GM23248 (cell line): ENCODE measurements around the gene SERINC3. TPM values are rescaled to one million over a fixed set of nuclear protein-coding genes. Genes with fewer than 3 reads are reported as not detected.

Experiments
- DNase-seq: peaks from one replicate; pipeline ENCODE4 v3.0.0-alpha.2; 2015
- H2AFZ ChIP-seq: fragments of 200-600 bp; sonication (generic); 2 replicates; pipeline ENCODE4 v1.6.1; 2016; ENCODE audit warnings: antibody characterized with exemption
- H3F3A ChIP-seq: fragments of 200-600 bp; sonication (generic); 2 replicates; pipeline ENCODE4 v1.6.1; 2016; ENCODE audit warnings: mild to moderate bottlenecking, antibody characterized with exemption, mixed run types; ENCODE audit not compliant: insufficient read depth
- H3K27ac ChIP-seq: fragments of 200-600 bp; sonication (generic); 2 replicates; pipeline ENCODE4 v1.5.1; 2016; ENCODE audit warnings: mild to moderate bottlenecking
- H3K27me3 ChIP-seq: fragments of 200-600 bp; sonication (generic); replicated peaks from 2 replicates; pipeline ENCODE4 v1.6.1; 2016; ENCODE audit warnings: mild to moderate bottlenecking; ENCODE audit not compliant: insufficient read depth
- H3K36me3 ChIP-seq: fragments of 200-600 bp; sonication (generic); 2 replicates; pipeline ENCODE4 v1.6.1; 2016; ENCODE audit warnings: low read depth, mild to moderate bottlenecking
- H3K4me1 ChIP-seq: fragments of 200-600 bp; sonication (generic); 2 replicates; pipeline ENCODE4 v1.6.1; 2016; ENCODE audit warnings: mild to moderate bottlenecking; ENCODE audit not compliant: insufficient read depth
- H3K4me2 ChIP-seq: fragments of 200-600 bp; sonication (generic); one replicate; pipeline ENCODE4 v1.6.1; 2016; ENCODE audit warnings: mild to moderate bottlenecking; ENCODE audit not compliant: unreplicated experiment
- H3K4me3 ChIP-seq: fragments of 200-600 bp; sonication (generic); 2 replicates; pipeline ENCODE4 v1.5.1; 2016; ENCODE audit warnings: mild to moderate bottlenecking
- H3K79me2 ChIP-seq: fragments of 200-600 bp; sonication (generic); 2 replicates; pipeline ENCODE4 v1.6.1; 2016; ENCODE audit warnings: mild to moderate bottlenecking; ENCODE audit not compliant: insufficient read depth
- H3K9ac ChIP-seq: fragments of 200-600 bp; sonication (generic); 2 replicates; pipeline ENCODE4 v1.6.1; 2016; ENCODE audit warnings: mild to moderate bottlenecking
- H3K9me2 ChIP-seq: fragments of 200-600 bp; sonication (generic); 2 replicates; pipeline ENCODE4 v1.6.1; 2016; ENCODE audit warnings: mixed run types, mild to moderate bottlenecking, moderate library complexity; ENCODE audit not compliant: insufficient read depth
- H3K9me3 ChIP-seq: fragments of 200-600 bp; sonication (generic); one replicate; pipeline ENCODE4 v1.6.1; 2017; ENCODE audit warnings: low read depth
- H4K20me1 ChIP-seq: fragments of 200-600 bp; sonication (generic); 2 replicates; pipeline ENCODE4 v1.6.0; 2016; ENCODE audit not compliant: insufficient read depth
- EZH2 ChIP-seq: fragments of 200-600 bp; sonication (generic); IDR thresholded peaks from 2 replicates; pipeline ENCODE4 v1.6.1; 2018; ENCODE audit warnings: antibody characterized with exemption, mild to moderate bottlenecking; ENCODE audit not compliant: insufficient read depth, poor library complexity, severe bottlenecking
- EZH2phosphoT487 ChIP-seq: fragments of 200-600 bp; sonication (generic); IDR thresholded peaks from 2 replicates; pipeline ENCODE4 v1.6.1; 2018; ENCODE audit warnings: antibody characterized with exemption, moderate library complexity, mild to moderate bottlenecking, low read depth; ENCODE audit not compliant: insufficient read depth
- WGBS, 2 experiments: methylation state at CpG; one replicate each; pipeline ENCODE4 v1.1.6; 2015 to 2017; ENCODE audit warnings: low lambda C conversion rate in 2 of 2, low coverage in 1 of 2; ENCODE audit errors: missing lambda C conversion rate in 2 of 2; 5-methylcytosine and 5-hydroxymethylcytosine counted together
- in situ Hi-C: fragments of 300-500 bp; cut with MboI; formaldehyde crosslinking; loops from 2 replicates; pipeline ENCODE4 v1.15.0; 2020
- polyA plus RNA-seq: library from polyadenylated mRNA; unstranded; fragments of >200 nt; fragmentation: Nextera tagmentation; extraction: Ambion mirVana; gene quantifications from 2 replicates; pipeline ENCODE4 v1.2.1, GENCODE V29; 2016
- small RNA-seq: library from RNA; depleted of rRNA; stranded (forward); fragments of <200 nt; gene quantifications from one replicate; pipeline ENCODE3, GENCODE V24; 2014; ENCODE audit warnings: low read depth, low replicate concordance
- total RNA-seq: library from RNA; depleted of rRNA; stranded (reverse); fragments of >200 nt; shearing (Covaris generic); gene quantifications from 2 replicates; pipeline ENCODE4 v1.2.3, GENCODE V29; 2014; rRNA removed

SERINC3 gene
- total and polyA plus RNA-seq, 2 experiments from 2014 or later = 141 to 194 TPM

DNA sequence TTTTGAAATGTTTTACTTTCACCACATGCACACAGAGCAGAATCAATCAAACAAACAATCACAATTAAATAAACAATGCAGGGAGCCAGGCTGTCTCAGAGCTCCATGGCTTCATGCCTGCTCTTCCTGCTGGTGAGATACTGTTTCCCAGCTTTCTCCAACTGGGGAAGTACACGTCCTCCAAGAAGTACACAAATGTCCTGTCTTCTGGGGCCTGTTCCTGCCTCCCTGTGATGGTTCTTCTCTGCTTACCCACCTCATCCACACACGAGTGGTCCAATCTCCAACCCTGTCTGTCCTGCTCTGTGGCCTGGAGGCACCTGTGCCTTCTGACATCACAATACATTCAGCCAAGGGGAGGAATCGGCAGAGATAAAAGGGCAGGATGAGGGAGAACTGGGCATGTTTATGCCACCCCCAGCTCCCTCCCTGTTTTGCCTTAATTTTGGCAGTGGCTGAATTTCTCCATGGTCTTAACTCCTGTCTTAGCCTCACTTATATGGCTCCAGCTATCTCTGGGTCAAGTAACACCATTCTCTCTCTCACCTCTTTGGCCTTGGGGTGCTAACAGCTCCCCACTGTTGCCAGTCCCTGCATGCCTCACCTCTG, 71.5 kb downstream of the SERINC3 start:
- TF ChIP-seq EZH2 (no peak), EZH2phosphoT487 (no peak)
- DNase-seq = no peak
- H3K36me3 ChIP-seq = no peaks in the 10 kb centered on the region
- no peaks in the 10 kb centered on the region for H3K79me2 ChIP-seq
- no peaks in the 10 kb centered on the region for H3K9me2 ChIP-seq
- H3K4me3 ChIP-seq = no peak overlapping the region
- no peak overlapping the region for H3K4me2 ChIP-seq
- in situ Hi-C loops = no loop called here
- 24 to 30% methylated on average over 3 of the region's 3 CpGs for WGBS, 2 experiments
- H3K27me3 ChIP-seq = peaks cover 17% of the 10 kb centered on the region
- no peak overlapping the region for H3K27ac ChIP-seq
- H3K4me1 ChIP-seq = no peaks in the 10 kb centered on the region
- no peaks in the 10 kb centered on the region for H4K20me1 ChIP-seq
- H3F3A ChIP-seq = no peaks in the 10 kb centered on the region
- no peak overlapping the region for H3K9ac ChIP-seq
- no peak overlapping the region for H2AFZ ChIP-seq
- H3K9me3 ChIP-seq = no peaks in the 10 kb centered on the region

GRCh38 chr20:44449864-44450263, 72.0 kb downstream of the SERINC3 start:
- H3K4me3 ChIP-seq = no peak overlapping the region
- no peaks in the 10 kb centered on the region for H3K4me1 ChIP-seq
- no peak overlapping the region for H3K4me2 ChIP-seq
- TF ChIP-seq EZH2phosphoT487 (no peak), EZH2 (no peak)
- no peak for DNase-seq
- no peaks in the 10 kb centered on the region for H3F3A ChIP-seq
- no peak overlapping the region for H2AFZ ChIP-seq
- H4K20me1 ChIP-seq = no peaks in the 10 kb centered on the region
- 67 to 78% methylated on average over 6 to 7 of the region's 7 CpGs for WGBS, 2 experiments
- no peak overlapping the region for H3K27ac ChIP-seq
- H3K36me3 ChIP-seq = no peaks in the 10 kb centered on the region
- no peaks in the 10 kb centered on the region for H3K9me3 ChIP-seq
- H3K9ac ChIP-seq = no peak overlapping the region
- in situ Hi-C loops = no loop called here
- no peaks in the 10 kb centered on the region for H3K79me2 ChIP-seq
- no peaks in the 10 kb centered on the region for H3K9me2 ChIP-seq
- peaks cover 17% of the 10 kb centered on the region for H3K27me3 ChIP-seq

DNA sequence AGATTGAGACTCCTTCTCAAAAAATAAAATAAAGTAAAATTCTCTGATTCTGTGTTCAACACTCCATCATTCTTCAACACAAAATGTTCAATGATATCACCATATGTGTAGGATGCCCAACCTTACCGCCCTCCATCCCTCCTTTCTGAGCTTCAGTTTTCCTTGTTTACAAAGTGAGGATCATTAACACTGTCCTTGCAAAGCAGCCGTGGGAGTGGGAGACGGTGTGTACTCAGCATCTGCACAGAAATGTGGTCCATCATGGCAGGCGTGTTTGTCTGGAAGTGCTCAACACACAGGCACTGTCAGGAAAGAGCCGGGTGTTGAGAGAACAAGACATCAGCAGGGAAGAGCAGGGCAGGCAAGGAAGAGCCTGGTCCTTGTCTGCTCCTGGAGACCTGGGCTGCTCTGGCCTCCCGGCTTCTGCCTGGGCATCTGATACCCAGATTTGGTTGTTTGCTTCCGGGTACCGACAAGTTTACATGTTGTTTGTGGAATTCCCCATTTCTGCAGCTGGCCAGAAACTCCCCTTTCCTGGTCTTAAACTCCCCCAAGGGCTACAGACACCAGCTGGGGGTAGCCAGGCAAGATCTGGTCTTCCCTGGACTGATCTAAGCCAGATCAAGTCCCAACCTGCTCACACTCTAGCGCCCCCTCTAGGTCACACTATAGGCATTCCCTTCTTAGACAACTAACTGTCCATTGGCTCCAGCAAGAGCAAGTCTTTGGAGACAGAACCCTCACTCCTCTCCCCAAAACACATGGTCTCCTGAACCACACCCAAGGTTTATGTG, 72.9 kb downstream of the SERINC3 start:
- Histone ChIP-seq H3K27ac (no peak overlapping the region), H2AFZ (no peak overlapping the region), H3K27me3 (peaks cover 17% of the 10 kb centered on the region), H3K9me2 (no peaks in the 10 kb centered on the region), H3K9me3 (no peaks in the 10 kb centered on the region), H3K36me3 (no peaks in the 10 kb centered on the region), H3K9ac (no peak overlapping the region), H4K20me1 (no peaks in the 10 kb centered on the region), H3K4me1 (no peaks in the 10 kb centered on the region), H3K4me2 (no peak overlapping the region), H3K79me2 (no peaks in the 10 kb centered on the region), H3F3A (no peaks in the 10 kb centered on the region), H3K4me3 (no peak overlapping the region)
- TF ChIP-seq EZH2phosphoT487 (no peak), EZH2 (no peak)
- WGBS, 2 experiments = 46% methylated on average over 9 of the region's 9 CpGs
- DNase-seq = peak; percentile 26
- in situ Hi-C loops = no loop called here

DNA sequence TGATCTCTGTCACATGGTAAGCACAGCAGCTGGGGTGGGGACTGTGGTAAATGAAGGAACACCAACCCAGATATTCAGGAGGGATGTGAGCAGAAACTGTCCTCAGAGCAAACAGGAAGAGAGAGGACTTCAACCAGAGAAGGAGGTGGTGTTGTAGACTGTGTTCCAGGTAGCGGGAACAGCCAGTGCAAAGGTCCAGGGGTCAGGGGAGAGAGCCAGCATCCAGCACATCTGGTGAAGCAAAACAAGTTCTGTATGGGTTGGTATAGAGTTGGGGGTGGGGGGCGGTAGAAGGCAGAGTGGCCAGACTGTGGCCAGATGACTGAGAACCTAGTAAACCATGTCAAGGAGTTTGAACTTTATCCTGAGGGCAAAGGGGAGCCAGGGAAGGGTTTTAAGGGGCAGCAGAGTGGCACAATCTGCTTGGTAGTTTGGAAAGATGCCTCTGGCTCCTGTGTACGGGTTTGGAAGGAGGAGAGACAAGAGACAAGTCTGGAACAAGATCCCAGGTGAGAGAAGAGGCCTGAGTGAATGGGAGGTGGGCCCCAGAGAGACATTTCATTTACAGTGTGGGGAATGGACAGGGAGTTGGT, 73.9 kb downstream of the SERINC3 start:
- H3K9ac ChIP-seq = no peak overlapping the region
- WGBS, 2 experiments = 59 to 75% methylated on average over 3 of the region's 3 CpGs
- no peaks in the 10 kb centered on the region for H3K79me2 ChIP-seq
- no peak overlapping the region for H3K4me2 ChIP-seq
- peaks cover 16% of the 10 kb centered on the region for H3K27me3 ChIP-seq
- no peaks in the 10 kb centered on the region for H4K20me1 ChIP-seq
- H2AFZ ChIP-seq = no peak overlapping the region
- no peak for DNase-seq
- no peak for TF ChIP-seq EZH2phosphoT487
- no peak for TF ChIP-seq EZH2
- no peaks in the 10 kb centered on the region for H3K9me2 ChIP-seq
- no peaks in the 10 kb centered on the region for H3K9me3 ChIP-seq
- H3K4me3 ChIP-seq = no peak overlapping the region
- in situ Hi-C loops = no loop called here
- H3F3A ChIP-seq = no peaks in the 10 kb centered on the region
- H3K4me1 ChIP-seq = no peaks in the 10 kb centered on the region
- H3K36me3 ChIP-seq = no peaks in the 10 kb centered on the region
- no peak overlapping the region for H3K27ac ChIP-seq

Small RNA genes within 50 kb of the gene (small RNA-seq; reads per million reads assigned to genes)
- 0.43 reads per million for gene RPL37AP1

Other genes starting within 250 kb of the SERINC3 start
- 8.9 and 9.9 TPM in 2 replicates for gene FITM2, start 210.9 kb downstream of the SERINC3 start, total RNA-seq
- gene FITM2, start 210.9 kb downstream of the SERINC3 start, polyA plus RNA-seq = 6.5 and 7.1 TPM in 2 replicates
- gene R3HDML, start 185.0 kb downstream of the SERINC3 start, total RNA-seq = not detected in 2 replicates
- not detected in 2 replicates for gene R3HDML, start 185.0 kb downstream of the SERINC3 start, polyA plus RNA-seq
- not detected in 2 replicates for gene HNF4A, start 166.4 kb downstream of the SERINC3 start, total RNA-seq
- gene HNF4A, start 166.4 kb downstream of the SERINC3 start, polyA plus RNA-seq = not detected in 2 replicates
- 9.2 and 11.8 TPM in 2 replicates for gene TTPAL, start 46.2 kb downstream of the SERINC3 start, total RNA-seq
- gene TTPAL, start 46.2 kb downstream of the SERINC3 start, polyA plus RNA-seq = 19.6 and 21.4 TPM in 2 replicates
- gene PKIG, start 60.5 kb upstream of the SERINC3 start, total RNA-seq = 56.1 and 83.7 TPM in 2 replicates
- gene PKIG, start 60.5 kb upstream of the SERINC3 start, polyA plus RNA-seq = 44.0 and 46.0 TPM in 2 replicates
- 7.0 and 8.6 TPM in 2 replicates for gene ADA, start 129.6 kb upstream of the SERINC3 start, total RNA-seq
- gene ADA, start 129.6 kb upstream of the SERINC3 start, polyA plus RNA-seq = 17.5 and 19.3 TPM in 2 replicates
- gene CCN5, start 193.3 kb upstream of the SERINC3 start, total RNA-seq = 24.5 and 47.3 TPM in 2 replicates
- gene CCN5, start 193.3 kb upstream of the SERINC3 start, polyA plus RNA-seq = 20.8 and 23.6 TPM in 2 replicates
- 9.9 and 11.1 TPM in 2 replicates for gene KCNK15, start 223.8 kb upstream of the SERINC3 start, total RNA-seq
- 5.2 and 5.7 TPM in 2 replicates for gene KCNK15, start 223.8 kb upstream of the SERINC3 start, polyA plus RNA-seq